ENCODE results near the gene CFH.

DNA sequence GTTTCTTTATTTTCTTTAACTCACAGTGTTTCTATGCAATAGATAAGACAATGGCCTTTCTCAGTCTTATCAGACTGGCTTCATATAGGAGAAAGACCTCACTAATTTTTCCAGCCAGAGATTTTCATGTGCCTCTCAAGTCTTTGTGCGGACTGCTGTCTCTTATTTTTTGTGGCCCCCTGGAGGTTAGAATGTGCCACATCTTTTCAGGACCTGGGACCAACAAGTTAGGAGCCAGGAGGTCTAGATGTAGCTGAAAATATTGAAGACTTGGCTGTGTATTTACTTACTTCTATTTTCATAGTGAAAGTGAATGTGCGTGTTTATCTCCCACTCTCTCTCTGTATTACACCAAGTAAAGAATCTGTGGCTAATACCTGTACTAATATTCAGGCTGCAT is 80.7 kb downstream of the CFH start:
- TF ChIP-seq, protein P1, sequence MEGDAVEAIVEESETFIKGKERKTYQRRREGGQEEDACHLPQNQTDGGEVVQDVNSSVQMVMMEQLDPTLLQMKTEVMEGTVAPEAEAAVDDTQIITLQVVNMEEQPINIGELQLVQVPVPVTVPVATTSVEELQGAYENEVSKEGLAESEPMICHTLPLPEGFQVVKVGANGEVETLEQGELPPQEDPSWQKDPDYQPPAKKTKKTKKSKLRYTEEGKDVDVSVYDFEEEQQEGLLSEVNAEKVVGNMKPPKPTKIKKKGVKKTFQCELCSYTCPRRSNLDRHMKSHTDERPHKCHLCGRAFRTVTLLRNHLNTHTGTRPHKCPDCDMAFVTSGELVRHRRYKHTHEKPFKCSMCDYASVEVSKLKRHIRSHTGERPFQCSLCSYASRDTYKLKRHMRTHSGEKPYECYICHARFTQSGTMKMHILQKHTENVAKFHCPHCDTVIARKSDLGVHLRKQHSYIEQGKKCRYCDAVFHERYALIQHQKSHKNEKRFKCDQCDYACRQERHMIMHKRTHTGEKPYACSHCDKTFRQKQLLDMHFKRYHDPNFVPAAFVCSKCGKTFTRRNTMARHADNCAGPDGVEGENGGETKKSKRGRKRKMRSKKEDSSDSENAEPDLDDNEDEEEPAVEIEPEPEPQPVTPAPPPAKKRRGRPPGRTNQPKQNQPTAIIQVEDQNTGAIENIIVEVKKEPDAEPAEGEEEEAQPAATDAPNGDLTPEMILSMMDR (IDR thresholded peaks at IDR 0.05) = no peak
- TF ChIP-seq POLR2A (IDR thresholded peaks at IDR 0.05) (no peak), EP300 (IDR thresholded peaks at IDR 0.05) (no peak)
